Activated T-cell treated with anti-CD3 and anti-CD28 coated beads, Interleukin-2, amount 50 U/mL, for 1 hour (primary cell): ENCODE results near the gene CHD5.

Experiments
- DNase-seq: peaks from one replicate; pipeline ENCODE4 v3.0.0-alpha.2; 2020

CHD5 gene

GRCh38 chr1:6052543-6053205 is 127.4 kb downstream of the CHD5 start:
- peak; percentile 46 for DNase-seq
